ENCODE data around the gene PHF12. TPM values are rescaled to one million over a fixed set of nuclear protein-coding genes. Genes with fewer than 3 reads are reported as not detected.

PHF12 gene
- total RNA-seq, 2 experiments from 2014 or later, result 52.8 to 56.7 TPM

DNA sequence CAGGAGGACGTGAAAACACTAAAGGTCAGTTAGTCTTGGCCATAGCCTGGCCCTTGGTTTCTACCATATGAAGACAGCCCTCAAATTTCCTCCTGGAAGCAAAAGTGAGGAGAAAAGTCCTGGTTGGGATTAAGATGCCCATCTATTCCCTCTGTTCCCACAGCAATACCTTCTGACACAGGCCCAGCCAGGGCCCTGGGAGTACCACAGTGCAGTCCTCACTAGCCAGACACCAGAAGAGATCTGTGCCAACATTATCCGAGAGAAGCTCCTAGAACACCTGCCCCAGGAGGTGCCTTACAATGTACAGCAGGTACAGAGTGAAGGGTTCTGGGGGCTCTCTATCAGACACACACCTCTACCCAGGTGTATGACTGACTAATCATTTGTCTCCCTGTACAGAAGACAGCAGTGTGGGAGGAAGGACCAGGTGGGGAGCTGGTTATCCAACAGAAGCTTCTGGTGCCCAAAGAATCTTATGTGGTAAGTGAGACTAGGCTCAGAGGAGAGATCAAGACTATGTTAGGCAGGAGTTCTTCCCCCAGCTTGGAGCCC, 92.4 kb downstream of the PHF12 start:
- peaks cover 25% of the 10 kb centered on the region for H3K4me1 Mint-ChIP-seq (ENCODE audit: low read depth)
- no peak for DNase-seq
- no peak overlapping the region for H3K4me3 Mint-ChIP-seq
- H3K27ac Mint-ChIP-seq, result no peak overlapping the region
- intact Hi-C loops (cut with micrococcal nuclease), result no loop called here
- peaks cover 23% of the 10 kb centered on the region for H3K36me3 Mint-ChIP-seq (ENCODE audit: low read depth)
- H3K9me3 Mint-ChIP-seq, result no peaks in the 10 kb centered on the region
- no peaks in the 10 kb centered on the region for H3K27me3 Mint-ChIP-seq (ENCODE audit: low read depth)
- CTCF ChIA-PET, result interaction anchor here (0.6 to 2.3 kb wide), 4 partner anchors 10 to 139 kb away, joined by 3 to 11 read pairs (median 3); partner anchors contain the start of genes FAM222B and RPL23A

DNA sequence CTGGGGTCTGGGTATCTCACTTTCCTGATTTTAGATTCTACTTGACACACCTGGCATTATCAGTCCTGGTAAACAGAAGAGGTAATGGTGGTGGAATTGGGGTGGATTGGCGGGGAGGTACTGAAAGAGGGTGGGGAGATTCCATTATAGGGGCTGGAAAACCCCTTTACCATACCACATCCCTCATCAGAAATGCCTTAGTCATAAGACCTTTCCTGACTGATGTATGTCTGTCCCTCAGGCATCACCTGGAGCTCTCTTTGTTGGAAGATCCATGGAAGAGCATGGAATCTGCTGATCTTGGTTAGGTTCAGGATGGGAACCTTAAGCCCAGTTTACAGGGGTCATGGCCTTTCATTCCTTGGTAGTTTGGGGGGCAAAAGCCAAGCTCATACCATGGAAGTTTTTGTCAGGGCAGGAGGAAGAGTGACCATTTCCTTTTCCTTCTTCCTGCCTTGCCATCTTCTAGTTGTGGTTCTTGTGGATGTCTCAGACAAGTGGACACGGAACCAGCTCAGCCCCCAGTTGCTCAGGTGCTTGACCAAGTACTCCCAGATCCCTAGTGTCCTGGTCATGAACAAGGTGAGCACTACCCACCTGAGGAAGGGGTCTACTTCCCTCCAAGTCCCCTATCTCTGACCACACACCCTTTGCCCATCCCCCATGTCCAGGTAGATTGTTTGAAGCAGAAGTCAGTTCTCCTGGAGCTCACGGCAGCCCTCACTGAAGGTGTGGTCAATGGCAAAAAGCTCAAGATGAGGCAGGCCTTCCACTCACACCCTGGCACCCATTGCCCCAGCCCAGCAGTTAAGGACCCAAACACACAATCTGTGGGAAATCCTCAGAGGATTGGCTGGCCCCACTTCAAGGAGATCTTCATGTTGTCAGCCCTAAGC, 93.2 kb downstream of the PHF12 start:
- Mint-ChIP-seq H3K9me3 (no peaks in the 10 kb centered on the region), H3K4me1 (ENCODE audit: low read depth) (peaks cover 25% of the 10 kb centered on the region), H3K27me3 (ENCODE audit: low read depth) (no peaks in the 10 kb centered on the region), H3K4me3 (no peak overlapping the region), H3K36me3 (ENCODE audit: low read depth) (peaks cover 23% of the 10 kb centered on the region), H3K27ac (peak overlapping the region; percentile 57)
- intact Hi-C loops (cut with micrococcal nuclease), result no loop called here
- CTCF ChIA-PET, result interaction anchor here (1.1 to 2.3 kb wide), 3 partner anchors 9 to 94 kb away, joined by 3 to 11 read pairs (median 5); no protein-coding TSS in a partner anchor
- no peak for DNase-seq

DNA sequence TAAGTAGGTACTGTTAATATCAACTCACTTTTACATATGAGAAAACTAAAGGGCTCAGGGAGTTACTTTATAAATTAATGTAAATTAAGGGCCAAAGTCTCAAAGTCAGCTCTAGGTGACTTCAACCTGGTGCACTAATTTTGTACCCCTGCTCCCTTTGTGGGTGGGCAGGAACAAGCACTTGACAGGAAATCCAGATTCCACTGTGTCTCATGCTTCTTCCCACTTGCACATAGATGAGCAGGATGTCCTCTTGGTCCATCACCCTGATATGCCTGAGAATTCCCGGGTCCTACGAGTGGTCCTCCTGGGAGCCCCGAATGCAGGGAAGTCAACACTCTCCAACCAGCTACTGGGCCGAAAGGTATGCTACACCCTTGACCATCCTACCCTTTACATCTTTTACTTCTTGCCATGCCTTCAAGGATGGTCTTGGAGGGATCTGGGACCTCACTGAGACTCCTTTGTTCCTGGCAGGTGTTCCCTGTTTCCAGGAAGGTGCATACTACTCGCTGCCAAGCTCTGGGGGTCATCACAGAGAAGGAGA, 95.2 kb downstream of the PHF12 start:
- Mint-ChIP-seq H3K9me3 (no peaks in the 10 kb centered on the region), H3K4me1 (ENCODE audit: low read depth) (peaks cover 25% of the 10 kb centered on the region), H3K36me3 (ENCODE audit: low read depth) (peaks cover 21% of the 10 kb centered on the region), H3K4me3 (peak overlapping the region; percentile 79), H3K27ac (peak overlapping the region; percentile 56), H3K27me3 (ENCODE audit: low read depth) (no peaks in the 10 kb centered on the region)
- CTCF ChIA-PET, result interaction anchor here (0.6 to 1.9 kb wide), 7 partner anchors 9 to 129 kb away, joined by 3 to 8 read pairs (median 4); partner anchors contain the start of gene DHRS13
- DNase-seq, result no peak
- intact Hi-C loops (cut with micrococcal nuclease), result no loop called here

DNA sequence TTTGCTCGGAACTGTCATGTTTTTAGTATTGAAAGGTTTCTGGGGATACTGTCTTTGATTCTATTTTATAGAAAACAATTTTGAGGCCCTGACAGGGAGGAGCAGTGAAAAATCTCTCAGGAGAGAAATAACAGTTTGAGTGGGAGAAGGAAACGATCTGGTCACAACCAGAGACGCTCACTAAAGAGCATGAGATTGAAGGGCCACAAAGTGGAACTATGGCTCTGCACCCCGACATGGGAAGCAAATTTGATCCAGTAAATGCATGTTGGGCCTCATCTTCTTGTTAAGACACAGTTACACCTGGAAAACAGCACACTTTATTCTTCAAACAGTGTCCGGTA, 96.0 kb downstream of the PHF12 start:
- Mint-ChIP-seq H3K27me3 (ENCODE audit: low read depth) (no peaks in the 10 kb centered on the region), H3K36me3 (ENCODE audit: low read depth) (peaks cover 21% of the 10 kb centered on the region), H3K4me3 (peak overlapping the region; percentile 79), H3K27ac (peak overlapping the region; percentile 87), H3K4me1 (ENCODE audit: low read depth) (peaks cover 25% of the 10 kb centered on the region), H3K9me3 (no peaks in the 10 kb centered on the region)
- CTCF ChIA-PET, result interaction anchor here (1.5 to 1.9 kb wide), 2 partner anchors 47 to 57 kb away, joined by 3 to 8 read pairs; partner anchors contain the start of gene DHRS13
- intact Hi-C loops (cut with micrococcal nuclease), result loop anchor here (2.0 kb wide), 1 partner anchor 45 kb away; no protein-coding TSS in a partner anchor
- DNase-seq, result no peak

Small RNA genes lying within 50 kb of the gene (microRNA-seq; reads per million reads assigned to microRNA genes)
- not detected for gene MIR451B (ENCODE audit: borderline microRNAs expressed, borderline replicate concordance)

Other genes starting within 250 kb of the PHF12 start
- 1 to 10 TPM; 2.1 to 3.1 TPM for gene PROCA1, start 239.6 kb downstream of the PHF12 start, total RNA-seq
- gene RAB34, start 233.7 kb downstream of the PHF12 start, total RNA-seq, result 10 to 100 TPM; 10.2 to 12.3 TPM
- gene RPL23A, start 231.5 kb downstream of the PHF12 start, total RNA-seq, result 1,000 to 10,000 TPM; 2,756 to 2,921 TPM
- 1 to 10 TPM; 4.0 to 4.6 TPM for gene TLCD1, start 225.3 kb downstream of the PHF12 start, total RNA-seq
- gene NEK8, start 222.7 kb downstream of the PHF12 start, total RNA-seq, result 1 to 10 TPM; 3.1 to 3.2 TPM
- gene TRAF4, start 207.5 kb downstream of the PHF12 start, total RNA-seq, result 10 to 100 TPM; 75.9 to 80.4 TPM
- 10 to 100 TPM; 11.2 TPM for gene FAM222B, start 108.7 kb downstream of the PHF12 start, total RNA-seq
- gene ERAL1, start 96.5 kb downstream of the PHF12 start, total RNA-seq, result 10 to 100 TPM; 51.2 to 60.4 TPM
- 10 to 100 TPM; 66.0 to 71.5 TPM for gene FLOT2, start 53.8 kb downstream of the PHF12 start, total RNA-seq
- 10 to 100 TPM; 20.1 to 20.9 TPM for gene DHRS13, start 48.4 kb downstream of the PHF12 start, total RNA-seq
- not detected for gene SEZ6, start 54.5 kb upstream of the PHF12 start, total RNA-seq
- gene PIPOX, start 91.6 kb upstream of the PHF12 start, total RNA-seq, result 1 to 10 TPM; 2.5 to 4.2 TPM
- gene MYO18A, start 228.9 kb upstream of the PHF12 start, total RNA-seq, result 10 to 100 TPM; 23.8 to 25.0 TPM

Measured in activated naive CD4-positive, alpha-beta T cell treated with anti-CD3 and anti-CD28 coated beads for 36 hours (primary cell).